GM23248 (cell line): Measurements from ENCODE around the gene EFNA1.

Source experiments
- EZH2 ChIP-seq: fragments of 200-600 bp; sonication (generic); IDR thresholded peaks from 2 replicates; pipeline ENCODE4 v1.6.1; 2018; ENCODE audit warnings: antibody characterized with exemption, mild to moderate bottlenecking; ENCODE audit not compliant: insufficient read depth, poor library complexity, severe bottlenecking
- EZH2phosphoT487 ChIP-seq: fragments of 200-600 bp; sonication (generic); IDR thresholded peaks from 2 replicates; pipeline ENCODE4 v1.6.1; 2018; ENCODE audit warnings: antibody characterized with exemption, moderate library complexity, mild to moderate bottlenecking, low read depth; ENCODE audit not compliant: insufficient read depth

GRCh38 chr1:155166051-155166470 lies 38.4 kb downstream of the EFNA1 start:
- no peak for TF ChIP-seq EZH2phosphoT487
- TF ChIP-seq EZH2: no peak
